HAP-1 (cell line): ENCODE data around the gene ISCA1.
"Not testable (repeated sequence)": the region's sequence is repeated elsewhere in the genome, so short reads cannot be mapped to it uniquely, and the experiment has no call there.

Source experiments
- DNase-seq, 2 experiments: peaks; one replicate each; pipeline ENCODE4 v3.0.0-alpha.2; 2016 to 2020; ENCODE audit warnings: low spot score in 2 of 2
- H3K27me3 ChIP-seq: fragments of 250-450 bp; sonication (Bioruptor Pico); 2 replicates; pipeline ENCODE4 v1.5.1; 2020; ENCODE audit warnings: low read depth, mild to moderate bottlenecking, moderate library complexity
- H3K36me3 ChIP-seq: fragments of 250-450 bp; sonication (Bioruptor Pico); replicated peaks from 2 replicates; pipeline ENCODE4 v1.5.1; 2020; ENCODE audit warnings: mild to moderate bottlenecking
- H3K4me1 ChIP-seq: fragments of 250-450 bp; sonication (Bioruptor Pico); 2 replicates; pipeline ENCODE4 v1.5.1; 2020; ENCODE audit warnings: mild to moderate bottlenecking
- H3K4me3 ChIP-seq: fragments of 250-450 bp; sonication (Bioruptor Pico); 2 replicates; pipeline ENCODE4 v1.5.1; 2020; ENCODE audit warnings: mild to moderate bottlenecking, moderate library complexity
- H3K9me3 ChIP-seq: fragments of 250-450 bp; sonication (Bioruptor Pico); 2 replicates; pipeline ENCODE4 v1.5.1; 2020; ENCODE audit warnings: mild to moderate bottlenecking, moderate library complexity
- in situ Hi-C: fragments of 300-500 bp; cut with MboI; formaldehyde crosslinking; loops from 3 replicates; pipeline ENCODE4 v1.14.3; 2020; ENCODE audit warnings: low sequenced_read_pairs, inconsistent platforms, mixed read lengths

The ISCA1 gene

GRCh38 chr9:86303316-86303975, 21.1 kb upstream of the ISCA1 start:
- in situ Hi-C loops: no loop called here
- Histone ChIP-seq H3K4me3 (no peak overlapping the region), H3K27me3 (no peaks in the 10 kb centered on the region), H3K4me1 (peaks cover 13% of the 10 kb centered on the region), H3K9me3 (no peaks in the 10 kb centered on the region), H3K36me3 (peaks cover 22% of the 10 kb centered on the region)
- DNase-seq: peak; percentile 39 to 60

DNA sequence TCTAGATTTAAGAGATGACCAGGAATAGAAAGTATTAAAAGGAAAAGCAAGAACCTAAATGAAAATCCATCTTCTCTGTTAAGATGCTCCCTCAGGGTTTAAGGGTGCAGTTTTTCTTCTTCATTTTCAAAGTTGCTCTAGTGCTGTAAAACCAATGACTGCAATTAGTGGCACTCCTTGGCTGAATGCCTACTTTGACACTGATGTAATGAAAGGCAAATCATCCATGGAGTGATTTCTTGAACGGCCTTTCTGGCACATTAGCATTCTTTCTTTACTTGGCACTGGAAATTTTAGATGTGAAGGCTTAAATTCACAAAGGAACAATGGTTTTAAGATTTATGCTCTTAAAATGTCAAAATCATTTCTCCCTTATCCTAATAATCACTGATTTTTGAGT, 19.3 kb upstream of the ISCA1 start:
- Histone ChIP-seq H3K4me3 (no peak overlapping the region), H3K4me1 (peaks cover 13% of the 10 kb centered on the region), H3K36me3 (peaks cover 20% of the 10 kb centered on the region), H3K27me3 (no peaks in the 10 kb centered on the region), H3K9me3 (no peaks in the 10 kb centered on the region)
- no peak for DNase-seq
- in situ Hi-C loops: no loop called here

- DNase-seq: no peak
- in situ Hi-C loops: no loop called here
- Histone ChIP-seq H3K4me1 (peaks cover 13% of the 10 kb centered on the region), H3K9me3 (no peaks in the 10 kb centered on the region), H3K36me3 (peaks cover 21% of the 10 kb centered on the region), H3K4me3 (no peak overlapping the region), H3K27me3 (no peaks in the 10 kb centered on the region)
Observed at GRCh38 chr9:86300701-86301100, 18.4 kb upstream of the ISCA1 start.

DNA sequence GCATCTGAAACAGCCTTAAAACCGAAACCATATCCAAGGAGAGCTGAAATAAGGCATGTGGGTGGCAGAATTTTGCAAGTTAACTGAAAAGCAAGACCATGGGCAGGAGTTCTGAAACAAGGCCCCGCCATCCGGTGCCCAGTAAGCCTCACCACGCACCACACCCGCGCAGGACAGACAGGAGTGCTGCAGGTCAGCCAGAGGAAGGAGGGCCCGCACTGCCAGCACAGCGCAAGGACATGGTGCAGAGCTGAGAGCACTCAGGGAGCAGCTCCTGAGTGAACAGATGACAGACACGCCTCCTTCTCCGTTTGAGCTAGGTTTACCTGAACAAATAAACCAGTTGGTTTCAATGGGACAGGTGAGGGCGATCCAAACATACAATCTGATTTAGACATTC, 16.5 kb upstream of the ISCA1 start:
- in situ Hi-C loops: no loop called here
- Histone ChIP-seq H3K36me3 (peaks cover 21% of the 10 kb centered on the region), H3K4me1 (peaks cover 9% of the 10 kb centered on the region), H3K4me3 (no peak overlapping the region), H3K27me3 (no peaks in the 10 kb centered on the region), H3K9me3 (no peaks in the 10 kb centered on the region)
- no peak for DNase-seq

GRCh38 chr9:86290341-86290740, 8.0 kb upstream of the ISCA1 start:
- H3K4me3 ChIP-seq, H3K36me3 ChIP-seq, H3K4me1 ChIP-seq, H3K9me3 ChIP-seq, in situ Hi-C loops, H3K27me3 ChIP-seq, DNase-seq: not testable (repeated sequence)

DNA sequence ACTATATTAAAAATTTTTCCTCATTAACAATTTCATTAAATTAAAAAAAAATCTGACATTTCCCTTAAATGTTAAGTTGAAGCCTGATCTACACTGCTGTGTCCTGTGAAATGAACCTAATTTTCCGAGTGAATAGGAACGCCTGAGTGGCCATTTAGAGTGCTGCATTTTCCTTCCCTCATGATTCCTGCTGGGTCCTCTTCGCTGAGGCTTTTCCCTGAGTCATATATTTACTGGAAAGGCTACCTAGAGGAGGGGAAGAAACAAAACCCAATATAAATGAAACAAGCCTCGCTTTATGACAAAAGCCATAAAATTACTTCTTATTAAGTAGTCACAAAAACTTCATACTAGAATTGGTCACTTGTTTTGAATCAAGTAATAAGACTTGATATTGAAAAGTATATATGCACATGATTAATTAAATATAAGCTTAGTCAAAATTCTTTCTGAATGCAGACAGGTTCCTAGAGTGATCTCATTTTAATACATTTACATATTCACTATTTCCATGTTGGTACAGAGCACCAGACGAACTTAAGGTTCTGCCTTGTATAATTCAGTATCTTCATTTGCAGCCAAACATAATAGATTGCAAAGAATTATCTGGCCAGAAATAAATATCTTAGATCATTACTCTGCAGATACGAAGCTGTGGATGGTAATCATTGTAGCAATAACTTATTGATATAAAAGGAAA, 6.3 kb upstream of the ISCA1 start:
- Histone ChIP-seq H3K4me3 (no peak overlapping the region), H3K4me1 (peaks cover 8% of the 10 kb centered on the region), H3K27me3 (no peaks in the 10 kb centered on the region), H3K9me3 (no peaks in the 10 kb centered on the region), H3K36me3 (no peaks in the 10 kb centered on the region)
- DNase-seq: no peak
- in situ Hi-C loops: loop anchor here (5.0 kb wide), 1 partner anchor 64 kb away; the partner anchor contains the start of gene TUT7

GRCh38 chr9:86287013-86287412, 4.7 kb upstream of the ISCA1 start:
- Histone ChIP-seq H3K36me3 (no peaks in the 10 kb centered on the region), H3K4me3 (no peak overlapping the region), H3K9me3 (no peaks in the 10 kb centered on the region), H3K27me3 (no peaks in the 10 kb centered on the region), H3K4me1 (peaks cover 15% of the 10 kb centered on the region)
- DNase-seq: peak; percentile 77 to 84
- in situ Hi-C loops: loop anchor here (5.0 kb wide), 1 partner anchor 65 kb away; the partner anchor contains the start of gene TUT7

DNA sequence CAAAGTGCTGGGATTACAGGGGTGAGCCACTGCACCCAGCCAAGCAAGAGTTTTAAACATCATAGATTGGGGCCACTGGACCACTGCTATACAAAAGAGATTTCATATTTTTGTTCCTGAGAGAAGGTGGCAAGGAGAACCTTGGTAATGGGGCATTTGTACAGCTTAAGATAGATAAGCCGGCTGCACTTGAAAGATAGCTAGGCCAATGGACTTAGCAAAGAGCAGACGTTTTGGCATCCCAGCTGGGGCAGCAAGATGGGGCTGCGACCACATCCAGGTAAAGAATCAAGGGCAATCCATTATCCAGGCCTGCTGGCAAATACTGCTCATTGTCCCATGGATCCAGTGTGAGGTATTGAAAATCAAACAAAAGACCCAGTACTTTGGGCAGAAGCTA, 3.9 kb upstream of the ISCA1 start:
- Histone ChIP-seq H3K9me3 (no peaks in the 10 kb centered on the region), H3K4me3 (no peak overlapping the region), H3K27me3 (no peaks in the 10 kb centered on the region), H3K4me1 (peaks cover 15% of the 10 kb centered on the region), H3K36me3 (peaks cover 2% of the 10 kb centered on the region; the same call in 1 of the 2 replicates)
- in situ Hi-C loops: loop anchor here (5.0 kb wide), 1 partner anchor 66 kb away; the partner anchor contains the start of gene TUT7
- no peak for DNase-seq

DNA sequence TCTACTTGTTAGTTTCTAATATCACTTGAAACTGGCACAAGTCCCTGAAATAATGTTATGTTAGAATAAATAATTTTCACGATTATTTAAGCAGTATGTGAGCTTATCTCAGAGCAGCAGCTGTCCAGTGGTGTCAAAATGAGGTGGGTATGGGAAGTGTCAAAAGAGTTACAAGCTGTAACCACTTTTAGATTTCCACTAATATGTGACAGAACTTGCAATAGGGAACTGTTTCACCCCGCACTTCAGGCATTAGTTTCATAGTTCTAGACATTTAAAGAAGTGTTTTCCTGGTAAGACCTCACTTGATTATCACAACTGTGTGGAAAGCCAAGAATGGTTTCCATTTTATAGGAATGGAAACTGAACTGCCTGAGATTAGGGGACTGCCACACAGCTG, 2.9 kb upstream of the ISCA1 start:
- Histone ChIP-seq H3K36me3 (peaks cover 3% of the 10 kb centered on the region; the same call in 1 of the 2 replicates), H3K27me3 (no peaks in the 10 kb centered on the region), H3K9me3 (no peaks in the 10 kb centered on the region), H3K4me3 (no peak overlapping the region), H3K4me1 (peaks cover 19% of the 10 kb centered on the region)
- in situ Hi-C loops: loop anchor here (5.0 kb wide), 1 partner anchor 67 kb away; the partner anchor contains the start of gene TUT7
- DNase-seq: no peak

- Histone ChIP-seq H3K4me1 (peaks cover 21% of the 10 kb centered on the region), H3K36me3 (peaks cover 6% of the 10 kb centered on the region; the same call in 1 of the 2 replicates), H3K27me3 (no peaks in the 10 kb centered on the region), H3K9me3 (no peaks in the 10 kb centered on the region), H3K4me3 (peak overlapping the region; percentile 87)
- peak in 1 of 2 experiments; percentile 44 for DNase-seq
- in situ Hi-C loops: no loop called here
Observed at GRCh38 chr9:86282979-86283535, 719 bp upstream of the ISCA1 start.

DNA sequence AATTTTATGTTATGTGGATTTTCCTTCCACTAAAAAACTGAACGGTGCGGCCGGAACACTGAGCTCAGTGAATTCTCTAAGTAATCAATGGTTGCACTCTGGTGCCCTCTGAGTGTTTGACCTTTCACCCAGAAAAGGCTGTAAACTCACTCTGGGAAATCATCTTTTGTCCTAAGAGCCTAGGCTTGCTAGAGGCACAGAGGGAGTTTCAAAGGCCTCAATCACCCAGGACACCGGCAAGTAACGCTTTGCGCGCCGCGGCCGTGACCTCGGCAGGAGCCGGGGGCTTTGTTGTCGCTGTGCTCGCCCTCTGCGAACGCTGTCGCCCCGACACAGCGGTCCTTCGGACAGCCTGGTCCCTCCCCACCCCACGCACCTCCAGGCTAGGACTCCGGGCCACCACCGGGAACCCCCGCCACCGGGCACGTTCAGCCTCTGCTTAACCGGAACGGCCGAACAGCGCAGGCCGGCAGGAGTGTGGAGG, 703 bp downstream of the ISCA1 start:
- Histone ChIP-seq H3K36me3 (peaks cover 6% of the 10 kb centered on the region; the same call in 1 of the 2 replicates), H3K4me3 (peak overlapping the region; percentile 87), H3K9me3 (no peaks in the 10 kb centered on the region), H3K4me1 (peaks cover 15% of the 10 kb centered on the region), H3K27me3 (no peaks in the 10 kb centered on the region)
- in situ Hi-C loops: no loop called here
- DNase-seq: peak; percentile 37 to 65

DNA sequence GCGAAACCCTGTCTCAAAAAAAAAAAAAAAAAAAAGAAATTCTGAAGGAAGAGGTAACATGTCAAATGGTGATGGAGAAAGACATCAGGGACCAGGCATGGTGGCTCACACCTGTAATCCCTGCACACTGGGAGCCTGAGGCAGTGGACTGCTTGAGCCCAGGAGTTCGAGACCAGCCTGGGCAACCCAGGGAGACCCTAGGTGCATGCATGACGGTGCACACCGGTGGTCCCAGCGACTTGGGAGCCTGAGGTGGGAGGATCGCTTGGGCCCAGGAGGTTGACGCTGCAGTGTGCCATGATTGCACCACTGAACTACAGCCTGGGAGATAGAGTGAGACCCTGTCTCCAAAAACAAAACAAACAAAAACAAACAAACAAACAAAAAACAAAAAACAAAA, 1.8 kb downstream of the ISCA1 start:
- H3K4me3 ChIP-seq: peak overlapping the region; percentile 87; the same call in 1 of the 2 replicates
- no peak for DNase-seq
- H3K27me3 ChIP-seq: no peaks in the 10 kb centered on the region
- no peaks in the 10 kb centered on the region for H3K9me3 ChIP-seq
- peaks cover 16% of the 10 kb centered on the region for H3K4me1 ChIP-seq
- in situ Hi-C loops: no loop called here
- H3K36me3 ChIP-seq: peaks cover 6% of the 10 kb centered on the region; the same call in 1 of the 2 replicates

GRCh38 chr9:86279839-86280238, 2.5 kb downstream of the ISCA1 start:
- peaks cover 24% of the 10 kb centered on the region for H3K4me1 ChIP-seq
- H3K36me3 ChIP-seq: peaks cover 6% of the 10 kb centered on the region; the same call in 1 of the 2 replicates
- H3K27me3 ChIP-seq: no peaks in the 10 kb centered on the region
- no peak for DNase-seq
- in situ Hi-C loops: no loop called here
- H3K9me3 ChIP-seq: no peaks in the 10 kb centered on the region
- H3K4me3 ChIP-seq: no peak overlapping the region

DNA sequence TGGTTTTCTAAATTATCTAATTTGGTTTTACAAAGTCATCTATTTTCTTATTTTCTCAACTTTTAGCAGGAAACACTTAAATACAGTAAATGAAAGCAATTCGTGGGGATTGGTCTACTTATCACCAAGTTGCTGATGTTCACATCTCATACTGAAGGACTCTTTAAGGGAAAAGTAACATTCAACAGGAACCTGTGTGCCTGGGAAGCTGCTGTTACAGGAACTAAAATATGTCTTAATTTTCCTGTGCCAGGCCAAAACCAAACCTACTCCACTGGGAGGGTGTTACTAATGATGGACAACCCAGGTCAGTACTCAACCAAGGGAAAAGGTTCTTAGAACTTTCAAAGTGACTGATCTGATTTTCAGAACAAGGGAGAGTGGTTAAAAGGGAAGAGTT, 5.3 kb downstream of the ISCA1 start:
- DNase-seq: no peak
- Histone ChIP-seq H3K36me3 (peaks cover 19% of the 10 kb centered on the region), H3K4me1 (peaks cover 18% of the 10 kb centered on the region), H3K27me3 (no peaks in the 10 kb centered on the region), H3K9me3 (no peaks in the 10 kb centered on the region), H3K4me3 (no peak overlapping the region)
- in situ Hi-C loops: no loop called here
